ENCODE results near the gene HS3ST4.
A peak's percentile ranks its signal among the peaks of the same experiment; 100 is the strongest.

HS3ST4 gene

GRCh38 chr16:25827709-25828108 lies 135.9 kb downstream of the HS3ST4 start:
- no peak for DNase-seq (ENCODE audit: low spot score)

DNA sequence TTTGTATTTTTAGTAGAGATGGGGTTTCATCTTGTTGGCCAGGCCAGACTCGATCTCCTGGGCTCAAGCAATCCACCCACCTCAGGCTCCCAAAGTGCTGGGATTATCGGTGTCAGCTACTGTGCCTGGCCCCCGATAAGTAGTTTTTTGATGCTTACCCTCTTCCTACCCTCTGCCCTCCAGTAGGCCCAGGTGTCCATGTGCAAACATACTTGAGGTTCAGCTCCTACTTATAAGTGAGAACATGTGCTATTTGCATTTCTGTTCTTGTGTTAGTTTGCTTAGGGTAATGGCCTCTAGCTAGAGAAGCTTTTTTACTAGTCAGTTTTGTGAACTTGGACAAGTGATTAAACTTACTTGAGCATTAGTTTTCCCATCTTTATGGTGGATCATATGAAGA lies 136.8 kb downstream of the HS3ST4 start:
- no peak for DNase-seq (ENCODE audit: low spot score)

GRCh38 chr16:25832291-25832690 lies 140.5 kb downstream of the HS3ST4 start:
- no peak for DNase-seq (ENCODE audit: low spot score)

DNA sequence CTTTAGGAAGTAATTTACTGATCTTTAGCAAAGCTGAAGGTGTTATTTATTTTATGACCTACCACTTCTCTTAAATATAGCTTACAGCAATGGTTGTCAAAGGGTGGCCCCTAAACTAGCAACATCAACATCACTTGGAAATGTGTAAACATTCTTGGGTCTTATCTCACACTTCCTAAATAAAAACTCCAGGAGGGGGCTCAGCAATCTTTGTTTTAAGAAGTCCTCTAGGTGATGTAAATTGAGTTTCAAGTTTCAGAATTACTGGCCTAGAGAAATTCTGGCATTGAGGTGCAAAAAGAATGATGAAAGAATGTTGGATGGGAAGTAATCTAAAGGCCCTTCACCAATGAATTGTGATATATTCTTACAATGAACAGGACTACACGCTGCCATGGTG lies 142.3 kb downstream of the HS3ST4 start:
- DNase-seq (ENCODE audit: low spot score): no peak

DNA sequence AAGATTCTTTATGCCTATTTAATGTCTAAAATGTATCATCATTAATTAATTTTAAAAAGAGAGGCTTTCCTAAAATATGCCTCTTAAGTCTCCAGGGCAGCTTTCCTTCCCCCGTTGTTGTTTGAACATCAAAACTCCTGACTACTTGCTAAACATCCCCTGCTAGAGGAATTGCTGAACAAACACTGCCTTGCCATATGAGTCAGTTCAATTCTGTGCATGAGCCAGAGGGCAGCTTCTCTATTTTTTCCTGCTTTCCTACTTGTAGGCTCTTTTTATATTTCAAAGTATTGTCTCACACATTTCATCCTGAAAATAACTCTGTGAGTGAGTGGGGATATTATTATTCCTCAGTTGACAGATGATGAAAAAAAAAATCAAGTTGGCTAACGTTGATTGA lies 143.4 kb downstream of the HS3ST4 start:
- no peak for DNase-seq (ENCODE audit: low spot score)

GRCh38 chr16:25838724-25839186 lies 147.0 kb downstream of the HS3ST4 start:
- DNase-seq (ENCODE audit: low spot score): peak; percentile 18

GRCh38 chr16:25841761-25842160 lies 150.0 kb downstream of the HS3ST4 start:
- no peak for DNase-seq (ENCODE audit: low spot score)

- DNase-seq (ENCODE audit: low spot score): no peak
These were observed 154.1 kb downstream of the HS3ST4 start for GRCh38 chr16:25845901-25846300.

DNA sequence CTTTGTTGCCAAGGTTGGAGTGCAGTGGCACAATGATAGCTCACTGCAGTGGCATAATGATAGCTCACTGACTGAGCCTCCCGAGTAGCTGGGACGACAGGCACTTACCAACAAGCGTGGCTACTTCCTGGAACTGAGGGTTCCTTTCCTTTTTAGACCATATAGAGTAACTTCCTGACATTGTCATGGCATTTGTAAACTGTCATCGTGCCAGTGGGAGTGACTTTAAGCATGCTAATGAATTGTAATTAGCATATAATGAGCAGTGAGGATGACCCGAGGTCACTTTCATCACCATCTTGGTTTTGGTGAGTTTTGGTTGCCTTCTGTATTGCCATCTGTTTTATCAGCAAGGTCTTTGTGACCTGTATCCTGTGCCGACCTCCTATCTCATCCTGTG lies 162.4 kb downstream of the HS3ST4 start:
- no peak for DNase-seq (ENCODE audit: low spot score)

DNA sequence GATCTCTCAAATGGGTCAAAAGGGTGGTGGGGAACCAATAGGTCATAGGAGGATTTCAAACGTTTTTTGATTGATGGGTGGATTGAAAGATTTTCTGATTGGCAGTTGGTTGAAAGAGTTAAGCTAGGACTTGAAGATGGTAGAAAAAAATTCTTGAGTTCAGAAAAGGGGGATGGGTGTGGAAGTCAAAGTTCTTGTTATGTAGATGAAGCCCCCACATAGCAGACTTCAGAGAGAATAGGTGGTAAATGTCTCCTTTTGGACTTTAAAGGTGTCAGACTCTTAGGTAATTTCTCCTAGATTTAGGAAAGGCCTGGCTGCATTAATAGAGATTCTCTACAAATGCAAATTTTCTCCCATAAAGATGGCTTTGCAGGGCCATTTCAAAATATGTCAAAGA lies 163.3 kb downstream of the HS3ST4 start:
- DNase-seq (ENCODE audit: low spot score): no peak

DNA sequence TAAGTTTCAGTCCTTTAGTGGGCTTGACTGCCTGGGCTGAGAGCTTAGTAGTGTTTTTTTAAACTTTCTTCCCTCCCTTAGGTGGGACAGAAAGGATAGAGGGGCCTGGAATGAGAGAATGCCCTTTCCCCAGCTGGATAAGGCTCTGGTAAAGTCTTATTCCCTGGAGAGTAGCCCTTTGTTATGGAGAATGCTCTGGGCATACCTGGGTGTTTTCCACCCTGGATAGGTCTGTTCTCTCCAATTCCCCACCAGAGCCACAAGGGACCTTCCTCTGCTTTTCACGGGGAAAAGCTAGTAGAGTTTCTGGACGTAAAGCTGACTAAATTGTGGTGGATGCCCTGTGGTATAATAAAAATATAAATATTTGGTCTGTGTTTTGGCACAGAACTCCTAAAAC lies 164.1 kb downstream of the HS3ST4 start:
- DNase-seq (ENCODE audit: low spot score): no peak

DNA sequence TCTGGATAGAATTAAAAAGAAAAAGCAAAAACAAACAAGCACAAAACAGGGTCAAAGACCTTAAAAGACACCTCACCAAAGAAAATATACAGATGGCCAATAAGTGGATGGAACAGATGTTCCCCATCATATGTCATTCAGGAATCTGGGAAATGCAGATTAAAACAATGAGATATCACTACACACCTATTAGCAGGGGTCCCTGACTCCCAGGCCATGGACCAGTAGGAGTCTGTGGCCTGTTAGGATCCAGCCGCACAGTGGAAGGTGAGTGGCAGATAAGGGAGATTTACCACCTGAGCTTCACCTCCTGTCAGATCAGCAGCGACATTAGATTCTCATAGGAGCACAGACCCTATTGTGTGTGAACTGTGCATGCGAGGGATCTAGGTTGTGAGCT lies 167.9 kb downstream of the HS3ST4 start:
- DNase-seq (ENCODE audit: low spot score): no peak

DNA sequence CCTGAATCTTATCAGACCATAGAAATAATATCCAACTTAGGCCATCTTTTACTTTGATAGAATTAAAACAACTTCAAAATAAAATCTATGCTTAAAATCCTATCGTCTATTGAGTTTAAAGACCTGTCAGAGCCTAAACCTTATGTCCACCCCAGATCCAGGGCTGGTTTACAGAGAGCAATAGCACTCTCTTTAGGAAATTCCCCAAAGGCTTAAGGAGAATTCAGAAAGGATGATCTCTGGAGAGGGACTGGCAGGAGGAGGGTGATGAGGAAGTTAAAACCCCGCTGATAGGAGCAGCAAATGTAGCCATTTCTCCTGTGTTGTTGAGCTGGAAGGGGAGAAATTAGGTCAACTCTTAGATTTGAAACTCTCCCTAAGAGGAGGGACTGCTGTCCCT lies 175.3 kb downstream of the HS3ST4 start:
- DNase-seq (ENCODE audit: low spot score): no peak

- DNase-seq (ENCODE audit: low spot score): no peak
These were observed 176.3 kb downstream of the HS3ST4 start for GRCh38 chr16:25868106-25868505.

DNA sequence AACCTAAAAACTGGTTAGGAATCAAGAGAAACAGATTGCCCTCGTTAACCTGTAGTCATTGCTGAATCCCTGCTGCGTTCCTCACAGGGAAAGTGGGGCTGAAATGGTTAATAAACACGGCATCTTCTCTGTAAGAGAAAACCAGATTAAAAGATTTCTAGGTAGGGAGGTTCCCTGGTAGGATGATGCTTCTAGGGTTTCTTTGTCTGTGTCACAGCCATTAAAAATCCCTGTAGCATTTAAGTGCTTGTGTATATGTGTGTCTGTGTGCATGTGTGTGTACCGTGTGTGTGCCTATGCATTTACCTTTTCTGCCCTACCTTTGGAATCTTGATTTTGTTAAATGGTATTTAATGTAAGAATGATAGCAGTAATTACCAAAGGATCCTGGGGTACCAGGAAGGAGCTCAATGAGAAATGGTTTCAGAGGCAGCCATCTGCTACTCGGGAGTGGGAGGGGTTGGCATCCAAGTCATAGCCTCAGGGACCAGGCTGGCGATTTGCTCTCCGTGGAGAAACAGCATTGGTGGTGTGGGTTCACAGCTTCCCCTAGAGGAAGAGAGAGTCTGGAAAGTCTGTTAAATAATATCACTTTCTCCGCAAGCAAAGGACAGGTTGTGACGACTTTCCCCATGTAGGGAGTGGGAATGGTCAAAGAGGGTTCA lies 177.1 kb downstream of the HS3ST4 start:
- no peak for DNase-seq (ENCODE audit: low spot score)

GRCh38 chr16:25872369-25873070 lies 180.8 kb downstream of the HS3ST4 start:
- DNase-seq (ENCODE audit: low spot score): no peak

- DNase-seq (ENCODE audit: low spot score): no peak
These were observed 182.4 kb downstream of the HS3ST4 start for GRCh38 chr16:25874196-25874595.

- no peak for DNase-seq (ENCODE audit: low spot score)
These were observed 184.3 kb downstream of the HS3ST4 start for GRCh38 chr16:25875956-25876598.

- no peak for DNase-seq (ENCODE audit: low spot score)
These were observed 185.3 kb downstream of the HS3ST4 start for GRCh38 chr16:25877103-25877502.

DNA sequence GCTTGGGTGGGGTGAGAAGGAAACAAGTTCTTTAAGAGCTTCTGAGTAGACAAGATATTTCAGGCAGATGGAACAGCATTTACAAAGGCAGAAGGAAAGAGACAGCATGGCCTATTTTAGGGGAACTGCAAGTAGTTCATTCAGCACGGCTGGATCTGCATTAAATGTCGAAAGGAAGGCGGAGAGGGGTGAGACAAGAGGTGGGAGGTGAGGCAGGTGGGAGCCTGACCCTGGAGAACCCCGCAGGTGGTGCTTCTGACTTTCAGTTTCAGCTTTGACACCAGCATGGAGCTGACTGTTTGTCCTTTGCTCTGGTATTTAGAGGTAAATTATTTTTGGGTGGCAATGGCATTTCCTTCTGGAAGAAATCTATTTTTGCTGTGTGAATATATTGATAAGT lies 194.8 kb downstream of the HS3ST4 start:
- no peak for DNase-seq (ENCODE audit: low spot score)

- no peak for DNase-seq (ENCODE audit: low spot score)
These were observed 197.1 kb downstream of the HS3ST4 start for GRCh38 chr16:25888868-25889267.

DNA sequence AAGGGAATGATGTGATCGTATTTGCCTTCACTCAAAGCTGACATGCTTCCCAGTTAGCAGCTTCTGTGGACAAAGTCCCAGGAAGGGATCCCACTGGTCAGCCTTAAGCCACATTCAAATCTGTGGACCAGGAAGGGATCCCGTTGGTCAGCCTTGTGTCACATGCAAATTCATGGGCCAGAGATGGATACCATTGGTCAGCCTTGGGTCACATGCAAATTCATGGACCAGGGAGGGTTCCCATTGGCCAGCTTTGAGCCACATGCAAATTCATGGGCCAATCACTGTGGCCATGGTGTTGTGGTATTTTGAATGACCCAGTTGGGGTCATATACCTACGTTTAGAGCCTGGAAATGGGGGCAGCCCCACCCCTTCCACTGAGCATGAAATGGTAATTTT lies 201.6 kb downstream of the HS3ST4 start:
- DNase-seq (ENCODE audit: low spot score): no peak

- DNase-seq (ENCODE audit: low spot score): no peak
These were observed 202.3 kb downstream of the HS3ST4 start for GRCh38 chr16:25894093-25894492.
